ENCODE results near the gene SPTB. TPM values are rescaled to one million over a fixed set of nuclear protein-coding genes. Genes with fewer than 3 reads are reported as not detected.

SPTB gene
- total and polyA plus RNA-seq, 10 of the 15 experiments (the other 5 are each of a cell fraction or from before 2014, with no cell fraction given) = under 0.01 to 0.04 (median 0.02) TPM; not detected in 4

GRCh38 chr14:64835431-64835830 is 44.3 kb downstream of the SPTB start:
- Histone ChIP-seq H3K4me2 (ENCODE audit: control insufficient read depth, insufficient read depth) (no peak overlapping the region), H3K79me2 (ENCODE audit: control insufficient read depth, insufficient read depth, low read length) (no peaks in the 10 kb centered on the region), H3K27me3 (replicated peaks in 1 of 2; ENCODE audit: control insufficient read depth in 2 of 2, insufficient read depth in 2 of 2, low read length in 1 of 2) (no peaks in the 10 kb centered on the region; a peak in 1 of 4 replicates), H3K9ac (ENCODE audit: control insufficient read depth, insufficient read depth, low read length) (no peak overlapping the region), H3K27ac (ENCODE audit: control insufficient read depth, insufficient read depth) (no peak overlapping the region), H2AFZ (ENCODE audit: control insufficient read depth, low read depth, low read length) (no peak overlapping the region), H3K4me3 (no peak overlapping the region), H3K36me3 (ENCODE audit: control insufficient read depth in 2 of 2, insufficient read depth in 2 of 2, low read length in 1 of 2) (no peaks in the 10 kb centered on the region), H4K20me1 (ENCODE audit: control insufficient read depth, insufficient read depth) (no peaks in the 10 kb centered on the region), H3K4me1 (ENCODE audit: control insufficient read depth, insufficient read depth, low read length) (no peaks in the 10 kb centered on the region), H3K9me3 (replicated peaks; ENCODE audit: control insufficient read depth, insufficient read depth, low read length) (no peaks in the 10 kb centered on the region)
- DNase-seq (ENCODE audit: low read depth, low spot score) (no peak), ATAC-seq (no peak), FAIRE-seq (no peak)
- in situ Hi-C loops (cut with MboI) (no loop called here), intact Hi-C loops (cut with micrococcal nuclease; ENCODE audit: unreplicated experiment) (no loop called here)
- TF ChIP-seq RELA (IDR thresholded peaks at IDR 0.05; ENCODE audit: borderline replicate concordance, partially characterized antibody) (no peak), ZNF24 (IDR thresholded peaks at IDR 0.05) (no peak), BMI1 (IDR thresholded peaks at IDR 0.05; ENCODE audit: borderline replicate concordance) (no peak), RFX5 (IDR thresholded peaks at IDR 0.05; ENCODE audit: low read depth, low read length) (no peak), BACH1 (IDR thresholded peaks at IDR 0.05; ENCODE audit: borderline replicate concordance) (no peak)
- ChIA-PET CTCF (interaction anchor here (0.5 to 1.3 kb wide), 4 partner anchors 9 to 42 kb away, joined by 3 to 7 read pairs (median 4); no protein-coding TSS in a partner anchor), POLR2A (no interaction called here), RAD21 (ENCODE audit: unreplicated experiment) (no interaction called here), SMC1A (ENCODE audit: uncharacterized antibody, unreplicated experiment) (interaction anchor here (1.0 to 1.6 kb wide), 2 partner anchors 12 to 34 kb away, joined by 3 to 4 read pairs; no protein-coding TSS in a partner anchor)
- no TSS peak for BruUV-seq (replicated peaks)
- 23% methylated on average over 5 of the region's 5 CpGs for whole genome bisulfite sequencing (ENCODE audit: insufficient coverage, insufficient replicate concordance, low lambda C conversion rate, missing lambda C conversion rate)

- Histone ChIP-seq H3K4me2 (ENCODE audit: control insufficient read depth, insufficient read depth) (no peak overlapping the region), H3K36me3 (ENCODE audit: control insufficient read depth in 2 of 2, insufficient read depth in 2 of 2, low read length in 1 of 2) (no peaks in the 10 kb centered on the region), H3K27me3 (replicated peaks in 1 of 2; ENCODE audit: control insufficient read depth in 2 of 2, insufficient read depth in 2 of 2, low read length in 1 of 2) (no peaks in the 10 kb centered on the region), H3K79me2 (ENCODE audit: control insufficient read depth, insufficient read depth, low read length) (no peaks in the 10 kb centered on the region), H2AFZ (ENCODE audit: control insufficient read depth, low read depth, low read length) (no peak overlapping the region), H3K9ac (ENCODE audit: control insufficient read depth, insufficient read depth, low read length) (no peak overlapping the region), H4K20me1 (ENCODE audit: control insufficient read depth, insufficient read depth) (no peaks in the 10 kb centered on the region), H3K4me1 (ENCODE audit: control insufficient read depth, insufficient read depth, low read length) (no peaks in the 10 kb centered on the region), H3K9me3 (replicated peaks; ENCODE audit: control insufficient read depth, insufficient read depth, low read length) (no peaks in the 10 kb centered on the region), H3K27ac (ENCODE audit: control insufficient read depth, insufficient read depth) (no peak overlapping the region), H3K4me3 (no peak overlapping the region)
- no peak for FAIRE-seq
- WGBS (ENCODE audit: insufficient coverage, insufficient replicate concordance, low lambda C conversion rate, missing lambda C conversion rate) = 13% methylated on average over 3 of the region's 3 CpGs
- no peak for DNase-seq (ENCODE audit: low read depth, low spot score)
- BruUV-seq (replicated peaks) = no TSS peak
- ChIA-PET SMC1A (ENCODE audit: uncharacterized antibody, unreplicated experiment) (interaction anchor here (1.0 to 1.6 kb wide), 3 partner anchors 10 to 35 kb away, joined by 3 to 4 read pairs (median 4); no protein-coding TSS in a partner anchor), RAD21 (ENCODE audit: unreplicated experiment) (no interaction called here), POLR2A (no interaction called here), CTCF (interaction anchor here (0.5 to 1.3 kb wide), 4 partner anchors 9 to 42 kb away, joined by 3 to 7 read pairs (median 4); no protein-coding TSS in a partner anchor)
- ATAC-seq = no peak
- in situ Hi-C loops (cut with MboI) = no loop called here
- intact Hi-C loops (cut with micrococcal nuclease; ENCODE audit: unreplicated experiment) = no loop called here
- no peak for TF ChIP-seq IKZF2 (IDR thresholded peaks at IDR 0.05)
- TF ChIP-seq SP1 (IDR thresholded peaks at IDR 0.05; ENCODE audit: low read depth, low read length) = no peak
- no peak for TF ChIP-seq BRCA1 (IDR thresholded peaks at IDR 0.05; ENCODE audit: low read depth, low read length)
- no peak for TF ChIP-seq E2F8 (IDR thresholded peaks at IDR 0.05; ENCODE audit: low read depth, partially characterized antibody)
- TF ChIP-seq MEF2A (IDR thresholded peaks at IDR 0.05; ENCODE audit: insufficient read depth, low read depth, low read length) = no peak
- TF ChIP-seq POLR2AphosphoS5 (IDR thresholded peaks at IDR 0.05; ENCODE audit: low read length) = no peak
- no peak for TF ChIP-seq E2F4 (IDR thresholded peaks at IDR 0.05; ENCODE audit: low read depth, low read length)
- TF ChIP-seq ATF2 (IDR thresholded peaks at IDR 0.05; ENCODE audit: low read length) = no peak
- TF ChIP-seq TCF7 (IDR thresholded peaks at IDR 0.05; ENCODE audit: borderline replicate concordance) = no peak
- TF ChIP-seq POLR2A (IDR thresholded peaks at IDR 0.05; ENCODE audit: low read depth, low read length) = no peak
These were observed 44.7 kb downstream of the SPTB start for GRCh38 chr14:64834965-64835364.
